Glomerular visceral epithelial cell (primary cell): ENCODE measurements around the gene ATF3.

Source experiments
- DNase-seq: peaks from one replicate; pipeline ENCODE4 v3.0.0-alpha.2; 2016; ENCODE audit errors: extremely low spot score

ATF3 gene

DNA sequence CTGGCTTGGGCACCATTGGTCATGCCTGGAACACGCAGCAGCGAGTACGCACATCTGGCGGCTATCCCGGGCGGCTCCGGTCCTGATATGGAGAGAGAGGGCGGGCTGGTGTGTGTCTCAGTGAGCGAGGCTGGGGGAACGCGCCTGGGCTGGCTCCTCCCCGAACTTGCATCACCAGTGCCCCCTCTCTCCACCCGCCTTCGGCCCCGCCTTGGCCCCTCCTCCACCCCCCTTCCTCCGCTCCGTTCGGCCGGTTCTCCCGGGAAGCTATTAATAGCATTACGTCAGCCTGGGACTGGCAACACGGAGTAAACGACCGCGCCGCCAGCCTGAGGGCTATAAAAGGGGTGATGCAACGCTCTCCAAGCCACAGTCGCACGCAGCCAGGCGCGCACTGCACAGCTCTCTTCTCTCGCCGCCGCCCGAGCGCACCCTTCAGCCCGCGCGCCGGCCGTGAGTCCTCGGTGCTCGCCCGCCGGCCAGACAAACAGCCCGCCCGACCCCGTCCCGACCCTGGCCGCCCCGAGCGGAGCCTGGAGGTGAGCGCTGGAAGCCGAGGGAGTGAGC is at the start of gene ATF3:
Gene ATF3, plus strand, starts transcription at position 370 of the 567 bp plus-strand sequence. CDS start 6,261 bp downstream, outside the sequence.
- DNase-seq: peak; percentile 100

DNA sequence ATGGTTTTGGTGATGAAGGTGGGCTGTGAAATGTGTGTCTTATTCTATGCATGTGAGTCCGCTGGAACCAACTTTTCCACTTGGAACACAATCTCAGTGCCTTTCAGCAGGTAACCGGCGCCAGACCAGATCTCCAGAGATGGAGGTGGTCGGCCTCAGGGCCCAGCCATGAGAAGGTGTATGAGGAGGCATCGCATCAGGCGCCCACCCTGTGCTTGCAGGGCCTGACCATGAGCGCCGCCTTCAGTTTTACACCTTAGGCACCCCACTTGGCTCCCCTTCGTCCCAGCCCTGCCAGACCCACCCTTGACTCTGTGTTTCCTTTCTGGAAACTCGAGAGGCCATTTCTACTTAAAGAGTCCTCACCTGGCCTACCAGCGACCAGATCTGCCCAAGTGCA is 48.6 kb upstream of the ATF3 start:
- no peak for DNase-seq

GRCh38 chr1:212560933-212561460 is 47.6 kb upstream of the ATF3 start:
- DNase-seq: no peak

DNA sequence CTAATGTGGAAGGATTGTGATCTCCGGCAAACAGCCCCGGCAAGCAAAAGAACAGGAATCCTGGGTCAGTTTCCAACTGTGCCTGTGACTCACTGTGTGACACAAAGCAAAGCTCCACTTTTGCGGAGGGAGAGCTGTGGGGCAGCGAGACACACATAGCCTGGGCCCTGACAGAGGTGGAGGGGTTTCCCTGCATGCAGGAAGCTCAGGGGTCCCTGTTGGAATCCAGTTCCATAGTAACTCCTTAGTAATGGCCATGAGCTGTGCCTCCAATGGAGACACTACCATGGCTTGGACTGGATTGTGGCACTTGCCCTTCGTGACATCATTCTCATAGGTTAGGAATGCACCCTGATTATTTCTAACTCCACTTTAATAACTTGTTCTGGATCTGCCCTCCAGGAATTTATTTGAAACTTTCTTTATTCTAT is 47.0 kb upstream of the ATF3 start:
- DNase-seq: peak; percentile 53

- no peak for DNase-seq
Observed at GRCh38 chr1:212562771-212563170, 45.8 kb upstream of the ATF3 start.

DNA sequence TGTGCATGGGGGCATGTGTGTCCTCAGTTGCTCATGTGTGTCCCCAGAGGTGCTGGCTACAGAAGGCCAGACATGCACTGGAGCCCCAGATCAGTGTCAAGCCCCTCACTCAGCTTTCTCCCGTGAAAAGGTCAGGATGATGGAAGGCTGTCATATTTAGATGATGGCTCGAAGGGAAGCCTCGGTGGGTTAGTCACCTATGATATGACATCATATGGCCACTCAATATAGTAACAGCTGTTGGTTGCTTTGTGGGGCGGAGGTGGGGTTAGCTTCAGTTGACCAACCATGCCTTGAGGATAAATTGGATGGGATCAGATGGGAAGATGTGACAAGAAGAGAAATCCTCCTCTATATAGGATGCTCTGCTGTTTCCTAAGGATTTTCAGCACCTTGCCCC is 43.5 kb upstream of the ATF3 start:
- no peak for DNase-seq

DNA sequence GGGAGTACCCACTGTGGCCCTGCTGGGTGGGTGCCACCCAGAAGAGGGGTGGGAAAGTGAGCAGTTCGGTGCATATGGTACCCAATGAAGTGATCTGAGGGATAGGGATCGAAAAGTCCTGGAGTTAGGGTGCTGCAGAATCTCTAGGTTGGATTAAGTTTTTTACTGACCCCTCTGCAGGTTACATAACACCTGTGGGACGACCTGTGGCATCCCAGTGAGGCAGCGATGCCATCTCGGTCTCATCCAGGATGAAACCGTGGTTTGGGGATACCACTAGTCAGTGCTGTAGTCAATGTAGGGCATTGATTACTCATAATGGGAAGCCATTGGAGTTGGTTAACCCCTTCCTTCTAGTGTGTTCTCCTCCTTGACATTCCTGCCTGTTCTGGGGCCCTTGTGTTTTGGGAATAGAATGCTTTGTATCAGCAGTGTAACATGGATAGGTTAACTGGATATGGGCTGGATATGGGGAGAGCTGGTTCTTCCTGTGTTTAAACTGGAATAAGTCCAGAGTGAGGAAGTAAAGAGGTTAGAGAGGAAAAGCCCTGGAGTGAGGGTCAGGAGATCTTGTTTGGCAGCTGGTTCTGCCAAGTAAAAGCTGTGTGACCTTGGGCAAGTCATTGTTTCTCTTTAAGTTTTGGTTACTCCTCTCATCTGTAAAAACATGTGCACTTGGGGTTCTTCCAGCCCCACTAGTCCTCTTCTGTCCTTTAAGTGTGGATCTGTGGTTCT is 42.8 kb upstream of the ATF3 start:
- no peak for DNase-seq

GRCh38 chr1:212566522-212567479 is 41.8 kb upstream of the ATF3 start:
- DNase-seq: peak; percentile 80

- DNase-seq: no peak
Observed at GRCh38 chr1:212567638-212568037, 40.9 kb upstream of the ATF3 start.

- no peak for DNase-seq
Observed at GRCh38 chr1:212568978-212569537, 39.5 kb upstream of the ATF3 start.

DNA sequence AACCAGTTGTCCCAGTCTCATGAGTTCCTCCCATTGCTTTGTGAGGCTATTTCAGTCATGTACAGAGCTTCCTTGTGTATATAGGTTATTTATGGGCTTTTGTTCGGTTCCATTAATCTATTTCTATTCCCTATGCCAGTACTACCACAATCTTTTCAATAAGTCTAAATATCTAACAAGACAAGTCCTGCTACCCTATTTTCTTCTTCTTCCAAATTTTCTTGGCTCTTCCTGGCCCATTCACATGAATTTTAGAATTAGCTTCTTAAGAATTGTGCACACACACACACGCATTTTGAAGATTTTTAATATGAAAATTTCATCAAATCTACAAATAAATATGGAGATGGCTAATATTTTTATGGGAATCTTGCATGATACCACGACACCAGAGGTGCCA is 33.8 kb upstream of the ATF3 start:
- DNase-seq: no peak

- no peak for DNase-seq
Observed at GRCh38 chr1:212575333-212575732, 33.2 kb upstream of the ATF3 start.

DNA sequence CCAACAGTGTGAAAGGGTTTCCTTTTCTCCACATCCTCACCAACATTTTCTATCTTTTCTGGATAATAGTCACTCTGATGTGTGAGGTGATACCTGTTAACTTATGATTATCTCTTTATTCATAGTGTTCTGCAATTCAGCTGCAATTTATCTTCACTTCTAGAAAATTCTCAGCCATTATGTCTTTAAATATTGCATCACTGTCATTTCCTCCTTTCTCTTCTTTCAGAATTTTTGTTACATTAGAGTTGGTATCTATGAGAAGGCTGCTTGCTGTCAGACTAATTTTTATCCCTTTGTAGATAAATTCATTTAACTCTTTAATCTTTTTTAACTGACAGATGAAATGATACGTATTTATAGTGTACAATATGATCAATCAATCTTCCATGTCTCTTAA is 30.5 kb upstream of the ATF3 start:
- no peak for DNase-seq

DNA sequence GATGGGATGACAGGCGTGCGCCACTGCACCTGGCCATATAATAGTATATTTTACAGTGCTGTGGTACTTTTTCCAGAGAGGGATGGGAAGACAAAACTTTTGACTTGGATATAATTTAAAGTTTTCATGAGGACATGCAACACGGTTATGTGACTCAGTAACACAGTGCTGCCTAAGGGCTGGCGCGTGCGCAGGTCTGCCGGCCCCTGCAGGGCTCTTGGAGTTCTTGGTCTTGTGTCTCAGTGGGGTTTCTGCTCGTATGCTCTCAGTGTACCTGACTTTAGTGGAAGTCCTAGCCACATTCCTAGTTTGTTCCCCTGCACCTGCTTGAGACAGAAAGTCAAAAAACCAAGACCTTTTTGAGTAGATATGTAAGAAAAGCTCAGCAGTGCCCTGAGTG is 27.5 kb upstream of the ATF3 start:
- DNase-seq: no peak

DNA sequence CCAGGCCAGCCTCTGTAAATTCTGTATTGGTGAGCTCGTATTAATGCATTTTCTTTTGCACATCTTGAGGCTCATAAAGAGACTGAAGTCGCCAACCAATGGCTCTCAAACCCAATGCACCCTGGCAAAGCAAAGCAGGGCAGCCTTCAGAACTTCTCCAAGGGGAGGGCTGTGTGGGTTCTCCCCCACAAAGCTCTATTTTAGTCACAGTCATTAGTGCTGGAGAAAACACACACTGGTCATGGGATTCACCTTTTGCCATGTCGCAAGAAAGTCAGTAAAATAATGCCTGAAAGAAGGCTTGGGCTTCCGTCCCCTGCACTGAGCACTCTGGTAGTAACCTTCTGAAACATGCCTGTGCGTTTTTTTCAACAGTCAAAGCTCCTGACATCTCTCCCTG is 26.3 kb upstream of the ATF3 start:
- DNase-seq: no peak

GRCh38 chr1:212582808-212583615 is 25.5 kb upstream of the ATF3 start:
- no peak for DNase-seq

- DNase-seq: no peak
Observed at GRCh38 chr1:212583643-212584042, 24.9 kb upstream of the ATF3 start.

GRCh38 chr1:212584092-212584886 is 24.3 kb upstream of the ATF3 start:
- DNase-seq: no peak

GRCh38 chr1:212585210-212585609 is 23.4 kb upstream of the ATF3 start:
- DNase-seq: no peak
